Sigmoid colon (tissue), 7 donors: ENCODE data around the gene MCC. TPM values are rescaled to one million over a fixed set of nuclear protein-coding genes. Genes with fewer than 3 reads are reported as not detected.

Source experiments
- DNase-seq: peaks from one replicate; pipeline ENCODE4 v3.0.0-alpha.2; 2019
- H3K27ac ChIP-seq, 4 donors: fragments of 200-600 bp; sonication (generic); one replicate each; pipeline ENCODE4 v1.5.1; 2016 to 2019; ENCODE audit warnings: mild to moderate bottlenecking in 1 of 4
- H3K27me3 ChIP-seq, 3 donors: fragments of 200-600 bp; sonication (generic); one replicate each; pipeline ENCODE4 v1.5.1; 2019; ENCODE audit warnings: mild to moderate bottlenecking in 1 of 3
- H3K36me3 ChIP-seq, 4 donors: fragments of 200-600 bp; sonication (generic); one replicate each; pipeline ENCODE4 v1.5.1; 2016 to 2019
- H3K4me1 ChIP-seq, 4 donors: fragments of 200-600 bp; sonication (generic); one replicate each; pipeline ENCODE4 v1.5.1; 2017 to 2019
- H3K4me3 ChIP-seq, 4 donors: fragments of 200-600 bp; sonication (generic); one replicate each; pipeline ENCODE4 v1.5.1; 2017 to 2019; ENCODE audit warnings: mild to moderate bottlenecking in 2 of 4, moderate library complexity in 1 of 4
- H3K9me3 ChIP-seq, 4 donors: fragments of 200-600 bp in 3 of 4; sonication (generic) in 3 of 4; one replicate each; pipeline versions ENCODE4 v1.5.1 to v1.6.1; 2013 to 2019
- EP300 ChIP-seq, 4 donors: sonication (generic); formaldehyde crosslinking; IDR thresholded peaks; one replicate each; pipeline ENCODE4 v1.6.1; 2017; ENCODE audit warnings: antibody characterized with exemption in 4 of 4
- POLR2A ChIP-seq, 2 donors: fragments of 450-650 bp; IDR thresholded peaks; one replicate each; pipeline ENCODE4 v1.6.1; 2016; ENCODE audit warnings: antibody characterized with exemption in 2 of 2, mild to moderate bottlenecking in 2 of 2, moderate library complexity in 2 of 2
- POLR2AphosphoS5 ChIP-seq, 4 donors: sonication (generic); formaldehyde crosslinking; IDR thresholded peaks; one replicate each; pipeline ENCODE4 v1.6.1; 2017; ENCODE audit warnings: antibody characterized with exemption in 4 of 4
- whole genome bisulfite sequencing, 2 donors: extraction: QIAGEN DNeasy Blood & Tissue Kit; methylation state at CpG; one replicate each; pipeline ENCODE4 v1.1.7; 2013; 5-methylcytosine and 5-hydroxymethylcytosine counted together
- intact Hi-C: fragments of 100-400 bp; cut with DNase I; formaldehyde crosslinking; loops from one replicate; pipeline ENCODE4 v1.15.1; 2023
- polyA plus RNA-seq, 3 donors: library from polyadenylated mRNA; stranded (reverse); fragments of 200-250 nt; gene quantifications; one replicate each; pipeline ENCODE4 v1.2.3, GENCODE V29; 2013
- total RNA-seq, 4 donors: library from RNA; depleted of rRNA; stranded (reverse); fragments of >200 nt; gene quantifications; one replicate each; pipeline ENCODE4 v1.1.0, GENCODE V29; 2016
- TF ChIP-seq, protein P1 (sequence below), 4 experiments: fragments of 450-650 bp in 3 of 4; fragments of 200-600 bp in 1 of 4; IDR thresholded peaks; one replicate each; pipeline ENCODE4 v1.5.1; 2016 to 2019; ENCODE audit warnings: antibody characterized with exemption in 4 of 4, mild to moderate bottlenecking in 3 of 4, moderate library complexity in 2 of 4
- donor health status: healthy with polysubstance abuse.
- donor health status: Bipolar disorder and iron deficiency.
- donor health status: healthy.

Gene MCC
- total and polyA plus RNA-seq, 7 donors: 0.69 to 14.0 (median 9.1) TPM

DNA sequence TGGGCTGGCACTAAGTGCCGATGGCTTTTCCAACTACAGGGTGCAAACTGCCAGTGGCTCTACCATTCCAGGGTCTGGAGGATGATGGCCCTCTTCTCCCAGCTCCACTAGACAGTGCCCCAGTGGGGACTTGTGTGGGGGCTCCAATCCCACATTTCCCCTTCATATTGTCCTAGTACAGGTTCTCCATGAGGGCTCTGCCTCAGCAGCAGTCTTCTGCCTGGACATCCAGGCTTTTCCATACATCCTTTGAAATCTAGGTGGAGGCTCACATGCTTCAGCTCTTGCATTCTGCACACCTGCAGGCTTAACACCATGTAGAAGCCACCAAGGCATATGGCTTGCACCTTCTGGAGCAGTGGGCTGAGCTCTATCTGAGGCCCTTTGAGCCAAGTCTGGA is 123.8 kb downstream of the MCC start:
- TF ChIP-seq EP300 (IDR thresholded peaks at IDR 0.05) (no peak), POLR2A (IDR thresholded peaks at IDR 0.05) (no peak), POLR2AphosphoS5 (IDR thresholded peaks at IDR 0.05) (no peak)
- TF ChIP-seq, protein P1, sequence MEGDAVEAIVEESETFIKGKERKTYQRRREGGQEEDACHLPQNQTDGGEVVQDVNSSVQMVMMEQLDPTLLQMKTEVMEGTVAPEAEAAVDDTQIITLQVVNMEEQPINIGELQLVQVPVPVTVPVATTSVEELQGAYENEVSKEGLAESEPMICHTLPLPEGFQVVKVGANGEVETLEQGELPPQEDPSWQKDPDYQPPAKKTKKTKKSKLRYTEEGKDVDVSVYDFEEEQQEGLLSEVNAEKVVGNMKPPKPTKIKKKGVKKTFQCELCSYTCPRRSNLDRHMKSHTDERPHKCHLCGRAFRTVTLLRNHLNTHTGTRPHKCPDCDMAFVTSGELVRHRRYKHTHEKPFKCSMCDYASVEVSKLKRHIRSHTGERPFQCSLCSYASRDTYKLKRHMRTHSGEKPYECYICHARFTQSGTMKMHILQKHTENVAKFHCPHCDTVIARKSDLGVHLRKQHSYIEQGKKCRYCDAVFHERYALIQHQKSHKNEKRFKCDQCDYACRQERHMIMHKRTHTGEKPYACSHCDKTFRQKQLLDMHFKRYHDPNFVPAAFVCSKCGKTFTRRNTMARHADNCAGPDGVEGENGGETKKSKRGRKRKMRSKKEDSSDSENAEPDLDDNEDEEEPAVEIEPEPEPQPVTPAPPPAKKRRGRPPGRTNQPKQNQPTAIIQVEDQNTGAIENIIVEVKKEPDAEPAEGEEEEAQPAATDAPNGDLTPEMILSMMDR (IDR thresholded peaks at IDR 0.05): no peak
- H3K27ac ChIP-seq: no peak overlapping the region
- 91 to 97% methylated on average over 1 of the region's 1 CpG for WGBS, 2 donors
- no peak overlapping the region for H3K4me3 ChIP-seq
- peaks cover 0 to 6% (median 2%) of the 10 kb centered on the region in 4 donors for H3K4me1 ChIP-seq
- H3K36me3 ChIP-seq: no peaks in the 10 kb centered on the region
- no peaks in the 10 kb centered on the region for H3K27me3 ChIP-seq
- intact Hi-C loops: no loop called here
- no peak for DNase-seq
- H3K9me3 ChIP-seq: peaks cover 0 to 6% (median 0%) of the 10 kb centered on the region in 4 donors

DNA sequence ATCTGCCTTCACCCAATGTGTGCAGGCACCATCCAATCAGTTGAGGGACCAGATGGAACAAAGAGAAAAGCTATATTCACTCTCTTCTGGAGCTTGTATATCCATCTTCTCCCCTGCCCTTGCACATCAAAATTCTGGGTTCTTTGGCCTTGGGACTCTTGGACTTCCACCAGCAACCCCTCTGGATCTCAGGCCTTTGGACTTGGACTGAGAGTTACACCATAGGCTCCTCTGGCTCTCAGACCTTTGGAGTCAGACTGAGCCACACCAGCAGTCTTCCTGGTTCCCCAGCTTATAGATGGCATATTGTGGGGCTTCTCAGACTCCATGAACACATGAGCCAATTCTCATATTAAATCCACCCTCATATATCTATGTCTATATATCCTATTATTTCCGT is 126.6 kb downstream of the MCC start:
- DNase-seq: no peak
- 92 to 94% methylated on average over 1 of the region's 1 CpG for WGBS, 2 donors
- H3K27me3 ChIP-seq: no peaks in the 10 kb centered on the region
- no peaks in the 10 kb centered on the region for H3K36me3 ChIP-seq
- no peak overlapping the region for H3K27ac ChIP-seq
- intact Hi-C loops: no loop called here
- H3K4me3 ChIP-seq: no peak overlapping the region
- H3K4me1 ChIP-seq: peaks cover 0 to 22% (median 16%) of the 10 kb centered on the region in 4 donors
- peaks cover 0 to 6% (median 0%) of the 10 kb centered on the region in 4 donors for H3K9me3 ChIP-seq
- no peak for TF ChIP-seq POLR2AphosphoS5 (IDR thresholded peaks at IDR 0.05)
- no peak for TF ChIP-seq POLR2A (IDR thresholded peaks at IDR 0.05)
- TF ChIP-seq, protein P1 (IDR thresholded peaks at IDR 0.05): no peak
- no peak for TF ChIP-seq EP300 (IDR thresholded peaks at IDR 0.05)

DNA sequence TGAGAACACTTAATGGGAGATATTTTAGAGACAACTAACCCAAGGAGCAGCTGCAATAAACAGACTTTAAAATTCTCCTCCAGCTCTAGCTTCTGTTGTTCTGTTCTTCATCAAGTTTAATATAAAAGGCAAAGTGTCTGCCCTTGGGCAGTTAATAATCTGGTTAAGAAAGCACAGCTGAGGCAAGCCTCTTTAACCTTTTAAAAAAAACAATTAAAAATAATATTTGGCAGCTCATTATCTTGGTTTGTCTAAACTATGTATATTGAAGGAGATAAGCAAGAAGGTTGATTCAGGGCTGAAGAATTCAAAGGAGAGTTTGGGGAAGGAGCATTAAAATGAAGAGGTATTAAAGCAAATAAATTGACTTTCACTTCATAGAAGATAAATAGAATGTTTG is 128.8 kb downstream of the MCC start:
- Histone ChIP-seq H3K4me1 (peaks cover 0 to 22% (median 16%) of the 10 kb centered on the region in 4 donors), H3K4me3 (no peak overlapping the region), H3K36me3 (no peaks in the 10 kb centered on the region), H3K9me3 (peaks cover 0 to 2% (median 0%) of the 10 kb centered on the region in 4 donors), H3K27ac (no peak overlapping the region), H3K27me3 (no peaks in the 10 kb centered on the region)
- TF ChIP-seq EP300 (IDR thresholded peaks at IDR 0.05): no peak
- TF ChIP-seq POLR2A (IDR thresholded peaks at IDR 0.05): no peak
- TF ChIP-seq, protein P1 (IDR thresholded peaks at IDR 0.05): no peak
- TF ChIP-seq POLR2AphosphoS5 (IDR thresholded peaks at IDR 0.05): peak in 2 of 4 donors; percentile 83 to 85
- no peak for DNase-seq
- intact Hi-C loops: no loop called here

DNA sequence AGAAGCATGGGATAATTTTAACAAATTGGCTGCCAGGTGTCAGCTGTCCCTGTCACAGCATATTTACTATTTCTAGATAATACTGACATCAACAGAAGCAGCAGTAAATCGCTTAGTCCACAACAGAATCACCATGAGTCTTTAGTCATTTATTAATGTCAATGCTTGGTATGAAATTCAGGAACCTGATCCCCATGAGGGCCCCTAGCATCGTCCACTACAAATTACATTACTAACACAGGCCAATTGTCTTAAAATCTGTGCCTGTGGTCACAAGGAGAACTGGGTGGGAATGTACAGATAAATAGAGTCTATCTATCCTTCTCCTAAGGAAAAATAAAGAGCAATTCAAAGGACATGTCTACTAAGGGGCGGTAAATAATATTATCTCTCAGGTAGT is 129.6 kb downstream of the MCC start:
- TF ChIP-seq EP300 (IDR thresholded peaks at IDR 0.05) (no peak), POLR2A (IDR thresholded peaks at IDR 0.05) (no peak), POLR2AphosphoS5 (IDR thresholded peaks at IDR 0.05) (no peak)
- TF ChIP-seq, protein P1 (IDR thresholded peaks at IDR 0.05): no peak
- H3K27ac ChIP-seq: no peak overlapping the region
- no peaks in the 10 kb centered on the region for H3K9me3 ChIP-seq
- intact Hi-C loops: no loop called here
- H3K4me3 ChIP-seq: no peak overlapping the region
- no peaks in the 10 kb centered on the region for H3K27me3 ChIP-seq
- 84 to 91% methylated on average over 3 of the region's 3 CpGs for WGBS, 2 donors
- peaks cover 0 to 22% (median 16%) of the 10 kb centered on the region in 4 donors for H3K4me1 ChIP-seq
- no peak for DNase-seq
- no peaks in the 10 kb centered on the region for H3K36me3 ChIP-seq
